Measurements from ENCODE around the gene GIGYF1. TPM values are rescaled to one million over a fixed set of nuclear protein-coding genes. Genes with fewer than 3 reads are reported as not detected.

The GIGYF1 gene
- polyA plus RNA-seq, 1 donor, result 39.7 TPM

- no peak for DNase-seq
Observed at GRCh38 chr7:100683659-100684533, 10.2 kb downstream of the GIGYF1 start.

GRCh38 chr7:100682991-100683658, 10.9 kb downstream of the GIGYF1 start:
- DNase-seq, result no peak

- no peak for DNase-seq
Observed at GRCh38 chr7:100682228-100682741, 11.8 kb downstream of the GIGYF1 start.

GRCh38 chr7:100681491-100682227, 12.4 kb downstream of the GIGYF1 start:
- no peak for DNase-seq

GRCh38 chr7:100680576-100681271, 13.3 kb downstream of the GIGYF1 start:
- no peak for DNase-seq

- no peak for DNase-seq
Observed at GRCh38 chr7:100679927-100680575, 14.0 kb downstream of the GIGYF1 start.

GRCh38 chr7:100679129-100679926, 14.7 kb downstream of the GIGYF1 start:
- DNase-seq, result no peak

- DNase-seq, result no peak
Observed at GRCh38 chr7:100678291-100678984, 15.6 kb downstream of the GIGYF1 start.

GRCh38 chr7:100677308-100678267, 16.5 kb downstream of the GIGYF1 start:
- DNase-seq, result no peak

GRCh38 chr7:100676501-100677306, 17.3 kb downstream of the GIGYF1 start:
- no peak for DNase-seq

GRCh38 chr7:100675581-100676350, 18.3 kb downstream of the GIGYF1 start:
- DNase-seq, result peak; percentile 72

GRCh38 chr7:100675105-100675451, 19.0 kb downstream of the GIGYF1 start:
- DNase-seq, result no peak

- no peak for DNase-seq
Observed at GRCh38 chr7:100674411-100675104, 19.5 kb downstream of the GIGYF1 start.

GRCh38 chr7:100673942-100674410, 20.1 kb downstream of the GIGYF1 start:
- no peak for DNase-seq

- peak; percentile 98 for DNase-seq
Observed at GRCh38 chr7:100673302-100673941, 20.6 kb downstream of the GIGYF1 start, which contains the start of gene GNB2. TSS of gene GNB2 (plus strand) at chr7:100673740. CDS start at chr7:100676266, 2,526 bp downstream.

Data from hindlimb muscle (tissue), 1 donor.